Caki2 (cell line): ENCODE results near the gene ATP4B. TPM values are rescaled to one million over a fixed set of nuclear protein-coding genes. Genes with fewer than 3 reads are reported as not detected.

ENCODE experiments used
- DNase-seq: peaks from one replicate; pipeline ENCODE4 v3.0.0-alpha.2; 2015; ENCODE audit warnings: low read depth
- in situ Hi-C: cut with HindIII; loops from 2 replicates; pipeline ENCODE4 v1.10.0; 2016; ENCODE audit warnings: low sequenced_read_pairs, low pct_unique_long_range_greater_than_20kb, mixed read lengths
- total RNA-seq: library from RNA; depleted of rRNA; stranded (reverse); fragments of >200 nt; shearing (Covaris generic); gene quantifications from 2 replicates; pipeline ENCODE4 v1.2.3, GENCODE V29; 2014; ENCODE audit warnings: low replicate concordance; rRNA removed

The ATP4B gene
- total RNA-seq, 1 experiment from 2014 or later: not detected

- DNase-seq: no peak
- in situ Hi-C loops: no loop called here
These were observed 56.6 kb downstream of the ATP4B start for GRCh38 chr13:113601166-113602070.

- in situ Hi-C loops: no loop called here
- no peak for DNase-seq
These were observed 58.6 kb downstream of the ATP4B start for GRCh38 chr13:113599391-113599790.

Other genes starting within 250 kb of the ATP4B start
- 21.4 and 28.4 TPM in 2 replicates for gene ADPRHL1, start 204.7 kb downstream of the ATP4B start, total RNA-seq
- gene DCUN1D2, start 167.5 kb downstream of the ATP4B start, total RNA-seq: 0.78 and 4.1 TPM in 2 replicates
- 16.8 and 20.8 TPM in 2 replicates for gene TFDP1, start 73.4 kb downstream of the ATP4B start, total RNA-seq
- gene GRK1, start 9.0 kb upstream of the ATP4B start, total RNA-seq: not detected in 2 replicates
- 0.09 TPM in 1 of 2 replicates, not detected in the other for gene TMEM255B, start 101.0 kb upstream of the ATP4B start, total RNA-seq
- 25.1 and 29.4 TPM in 2 replicates for gene GAS6, start 205.9 kb upstream of the ATP4B start, total RNA-seq